HG03060 (cell line): ENCODE measurements around the gene SPINK4.

Experiments
- ATAC-seq: cut with Tn5 transposase; IDR thresholded peaks from one replicate; pipeline ENCODE4 v1.9.1; 2021; ENCODE audit warnings: low read depth, moderate number of reproducible peaks; ENCODE audit not compliant: unreplicated experiment

The SPINK4 gene, protein sequence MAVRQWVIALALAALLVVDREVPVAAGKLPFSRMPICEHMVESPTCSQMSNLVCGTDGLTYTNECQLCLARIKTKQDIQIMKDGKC

DNA sequence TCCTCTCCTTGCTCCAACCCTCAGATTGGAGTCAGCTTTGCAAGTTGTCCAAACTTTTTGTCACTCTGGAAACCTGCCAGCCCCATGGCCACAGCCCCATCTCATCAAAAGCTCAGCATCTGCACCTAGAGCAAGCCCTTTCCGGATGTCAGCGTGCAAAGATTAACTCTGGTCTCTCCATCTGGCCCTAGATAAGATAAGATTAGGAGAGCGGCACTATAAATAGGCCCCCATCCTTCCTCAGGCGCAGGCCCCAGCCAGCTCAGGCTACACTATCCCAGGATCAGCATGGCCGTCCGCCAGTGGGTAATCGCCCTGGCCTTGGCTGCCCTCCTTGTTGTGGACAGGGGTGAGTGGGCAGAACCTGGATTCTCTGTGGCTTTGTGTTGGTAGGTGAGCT lies at the start of gene SPINK4:
Gene SPINK4 (plus strand): TSS at position 247 of the 400 bp plus-strand sequence. CDS start 42 bp downstream, at position 289.
- ATAC-seq: no peak

DNA sequence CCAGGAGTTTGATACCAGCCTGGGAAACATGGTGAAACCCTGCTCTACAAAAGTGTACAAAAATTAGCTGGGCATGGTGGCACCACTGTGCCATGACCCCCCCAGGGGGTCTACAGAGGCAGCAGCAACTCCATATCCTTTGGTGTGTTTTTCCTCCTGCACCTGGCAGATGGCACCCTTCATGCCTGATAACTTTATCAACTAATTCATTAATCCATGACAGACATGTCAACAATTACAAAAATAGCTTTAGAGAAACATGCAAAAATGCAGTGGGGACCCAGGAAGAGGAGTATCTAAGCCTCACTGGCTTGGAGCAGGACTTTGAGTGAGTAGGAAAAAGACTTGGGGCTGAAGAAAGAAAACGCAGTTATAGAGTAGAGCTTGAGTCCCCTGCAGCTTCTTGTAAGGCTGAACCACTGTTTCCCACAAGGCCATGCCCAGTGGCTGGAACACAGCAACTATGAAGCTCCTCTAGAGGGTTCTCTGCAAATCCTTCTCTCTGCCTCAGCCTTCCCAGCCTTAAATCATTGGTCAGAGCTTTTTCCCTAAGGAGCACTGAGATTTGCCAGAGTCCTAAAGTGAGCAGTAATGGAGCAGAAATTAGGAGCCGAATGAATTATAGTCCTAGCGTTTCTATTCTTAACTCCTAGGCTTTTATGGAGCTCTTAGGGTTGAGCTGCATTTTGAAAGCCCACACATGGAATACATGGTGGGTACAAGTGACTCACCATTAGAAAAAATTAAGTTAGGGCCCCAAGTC lies 47.3 kb upstream of the SPINK4 start:
- ATAC-seq: no peak

- ATAC-seq: no peak
Observed at GRCh38 chr9:33193818-33194217, 46.1 kb upstream of the SPINK4 start.

GRCh38 chr9:33196736-33197135 lies 43.2 kb upstream of the SPINK4 start:
- ATAC-seq: no peak

GRCh38 chr9:33197279-33198152 lies 42.5 kb upstream of the SPINK4 start:
- ATAC-seq: no peak

DNA sequence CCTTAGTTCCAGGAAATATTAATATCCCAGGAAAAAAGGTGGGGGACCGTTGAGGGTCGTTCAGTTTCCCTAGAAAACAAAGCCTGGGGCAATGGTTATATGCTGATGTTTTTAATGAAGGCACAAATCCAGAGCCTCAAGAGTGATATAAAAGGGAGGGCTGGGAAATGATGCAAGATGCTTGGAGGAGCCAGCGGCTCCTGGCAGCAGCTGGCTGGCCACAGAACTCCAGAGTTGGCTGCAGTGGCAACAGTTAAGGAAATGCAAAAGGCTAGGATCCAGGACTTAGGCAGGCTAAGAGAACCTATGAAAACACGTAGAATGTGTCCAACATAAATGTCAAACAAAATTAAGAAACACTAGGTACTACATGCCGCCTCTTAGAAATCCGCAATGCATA lies 41.8 kb upstream of the SPINK4 start:
- no peak for ATAC-seq

GRCh38 chr9:33202018-33202417 lies 37.9 kb upstream of the SPINK4 start:
- no peak for ATAC-seq

- ATAC-seq: peak; percentile 98
Observed at GRCh38 chr9:33202552-33203201, 37.3 kb upstream of the SPINK4 start.

GRCh38 chr9:33209394-33209793 lies 30.6 kb upstream of the SPINK4 start:
- no peak for ATAC-seq

DNA sequence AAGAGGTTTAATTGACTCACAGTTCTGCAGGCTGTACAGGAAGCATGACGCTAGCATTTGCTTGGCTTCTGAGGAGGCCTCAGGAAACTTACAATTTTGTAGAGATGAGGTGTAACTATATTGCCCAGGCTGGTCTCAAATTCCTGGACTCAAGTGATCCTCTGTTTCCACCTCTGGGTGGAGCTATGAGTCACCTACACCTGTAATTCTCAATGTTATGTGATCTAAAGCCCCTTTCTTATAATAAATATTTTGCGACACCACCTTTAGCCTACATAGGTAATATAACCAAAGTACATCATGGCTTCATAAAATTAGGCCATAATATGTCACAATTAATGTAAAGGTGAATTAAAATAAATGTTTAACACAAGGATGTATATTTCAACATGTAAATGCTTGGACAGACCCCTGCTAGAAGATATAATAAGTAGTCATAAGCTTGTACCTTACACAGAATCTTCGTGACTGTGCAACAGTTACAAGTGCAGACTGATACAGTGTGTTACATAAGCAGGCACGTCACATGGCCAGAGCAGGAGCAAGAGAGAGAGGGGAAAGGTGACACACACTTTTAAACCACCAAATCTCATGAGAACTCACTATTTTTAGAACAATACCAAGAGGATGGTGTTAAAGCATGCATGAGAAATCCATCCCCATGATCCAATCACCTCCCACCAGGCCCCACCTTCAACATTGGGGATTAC lies 29.8 kb upstream of the SPINK4 start:
- no peak for ATAC-seq

GRCh38 chr9:33211695-33212393 lies 28.1 kb upstream of the SPINK4 start:
- ATAC-seq: no peak

- ATAC-seq: no peak
Observed at GRCh38 chr9:33220681-33221567, 19.0 kb upstream of the SPINK4 start.

- no peak for ATAC-seq
Observed at GRCh38 chr9:33221568-33221884, 18.4 kb upstream of the SPINK4 start.

GRCh38 chr9:33222031-33222430 lies 17.9 kb upstream of the SPINK4 start:
- ATAC-seq: no peak

DNA sequence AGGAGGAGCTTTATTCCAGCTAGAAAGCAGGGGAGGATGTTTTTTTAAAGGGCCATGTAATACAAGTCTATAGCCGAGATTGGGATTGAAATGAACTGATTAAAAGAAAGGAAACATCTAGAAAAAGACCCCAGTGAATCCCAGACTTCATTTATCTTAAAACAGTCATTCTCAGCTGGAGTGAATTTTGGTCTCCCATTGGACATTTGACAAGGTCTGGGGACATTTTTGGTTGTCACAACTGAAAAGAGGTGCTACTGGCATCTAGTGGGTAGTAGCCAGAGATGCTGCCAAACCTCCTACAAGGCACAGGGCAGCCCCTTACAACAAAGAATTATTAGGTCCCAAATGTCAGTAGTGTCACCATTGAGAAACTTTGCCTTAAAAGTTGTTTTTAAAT lies 16.3 kb upstream of the SPINK4 start:
- ATAC-seq: no peak

- no peak for ATAC-seq
Observed at GRCh38 chr9:33225319-33226147, 14.4 kb upstream of the SPINK4 start.

- ATAC-seq: no peak
Observed at GRCh38 chr9:33227008-33227398, 13.0 kb upstream of the SPINK4 start.

DNA sequence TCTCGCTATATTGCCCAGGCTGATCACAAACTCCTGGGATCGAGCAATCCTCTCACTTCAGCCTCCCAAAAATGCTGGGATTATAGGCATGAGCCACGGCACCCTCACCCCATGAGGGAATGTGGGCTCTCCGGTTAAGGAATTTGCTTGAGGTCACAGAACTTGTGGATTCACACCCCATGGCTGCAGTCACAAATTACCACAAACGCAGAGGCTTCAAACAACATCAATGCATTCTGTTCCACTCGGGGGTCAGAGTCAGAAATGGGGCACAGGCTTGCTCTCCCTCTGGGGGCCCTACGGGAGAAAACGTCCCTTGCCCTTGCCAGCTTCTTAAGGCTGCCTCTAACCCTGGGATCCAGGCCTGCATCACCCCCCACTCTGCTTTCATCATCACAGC lies 12.2 kb upstream of the SPINK4 start:
- no peak for ATAC-seq
